Immature natural killer cell (primary cell): Measurements from ENCODE around the gene ZNF423. TPM values are rescaled to one million over a fixed set of nuclear protein-coding genes. Genes with fewer than 3 reads are reported as not detected.

Experiments
- DNase-seq, 3 donors: peaks; one replicate each; pipeline ENCODE4 v3.0.0; 2022; ENCODE audit warnings: mixed read lengths in 1 of 3
- H3K27ac Mint-ChIP-seq, 6 donors: one replicate each; pipeline ENCODE4 v1.8.0; 2020; ENCODE audit warnings: mixed read lengths in 6 of 6, mild to moderate bottlenecking in 5 of 6, inconsistent platforms in 4 of 6, moderate library complexity in 3 of 6
- H3K27me3 Mint-ChIP-seq, 3 donors: one replicate each; pipeline ENCODE4 v1.8.0; 2020 to 2021; ENCODE audit warnings: low read depth in 3 of 3, mild to moderate bottlenecking in 3 of 3, mixed read lengths in 3 of 3, moderate library complexity in 3 of 3, inconsistent platforms in 1 of 3
- H3K36me3 Mint-ChIP-seq, 3 donors: one replicate each; pipeline ENCODE4 v1.8.0; 2020; ENCODE audit warnings: mixed read lengths in 3 of 3, inconsistent platforms in 2 of 3, mild to moderate bottlenecking in 2 of 3
- H3K4me1 Mint-ChIP-seq, 2 donors: one replicate each; pipeline ENCODE4 v1.8.0; 2020; ENCODE audit warnings: inconsistent platforms in 2 of 2, mild to moderate bottlenecking in 2 of 2, mixed read lengths in 2 of 2, moderate library complexity in 1 of 2
- H3K4me3 Mint-ChIP-seq, 5 donors: one replicate each; pipeline ENCODE4 v1.8.0; 2020; ENCODE audit warnings: mild to moderate bottlenecking in 5 of 5, mixed read lengths in 5 of 5, inconsistent platforms in 3 of 5, moderate library complexity in 3 of 5
- H3K9me3 Mint-ChIP-seq, 6 donors: one replicate each; pipeline ENCODE4 v1.8.0; 2020; ENCODE audit warnings: mild to moderate bottlenecking in 6 of 6, mixed read lengths in 6 of 6, inconsistent platforms in 4 of 6, moderate library complexity in 3 of 6
- polyA plus RNA-seq, 3 donors: library from polyadenylated mRNA; unstranded; fragments of 300-500 nt; fragmentation: Illumina TruSeq; gene quantifications; one replicate each; pipeline ENCODE4 v1.2.3, GENCODE V29; 2021

Gene ZNF423
- polyA plus RNA-seq, 3 donors from 2014 or later = not detected

DNA sequence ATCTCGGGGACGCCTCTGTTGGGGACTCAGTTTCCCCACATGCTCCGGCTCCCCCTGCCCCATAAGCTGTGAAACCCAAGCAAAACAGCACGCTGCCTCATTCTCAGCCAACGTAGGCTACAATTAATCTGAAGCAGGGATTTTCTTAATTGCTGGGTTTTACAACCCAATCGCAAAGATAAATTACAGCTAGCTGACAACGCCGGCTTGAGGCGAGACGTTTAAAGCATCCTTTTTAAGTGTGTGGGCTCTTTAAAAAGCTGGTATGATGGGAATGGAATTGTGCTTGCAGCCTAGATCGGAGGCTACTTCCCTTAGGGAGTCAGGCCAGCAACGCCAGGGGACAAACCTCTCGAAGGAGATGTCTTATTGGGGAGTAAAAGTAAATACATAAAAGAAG, 185.3 kb downstream of the ZNF423 start:
- Mint-ChIP-seq H3K4me1 (no peaks in the 10 kb centered on the region), H3K27ac (no peak overlapping the region), H3K4me3 (no peak overlapping the region), H3K9me3 (no peaks in the 10 kb centered on the region), H3K36me3 (no peaks in the 10 kb centered on the region), H3K27me3 (peaks cover 0 to 2% (median 2%) of the 10 kb centered on the region in 3 donors)
- no peak for DNase-seq

DNA sequence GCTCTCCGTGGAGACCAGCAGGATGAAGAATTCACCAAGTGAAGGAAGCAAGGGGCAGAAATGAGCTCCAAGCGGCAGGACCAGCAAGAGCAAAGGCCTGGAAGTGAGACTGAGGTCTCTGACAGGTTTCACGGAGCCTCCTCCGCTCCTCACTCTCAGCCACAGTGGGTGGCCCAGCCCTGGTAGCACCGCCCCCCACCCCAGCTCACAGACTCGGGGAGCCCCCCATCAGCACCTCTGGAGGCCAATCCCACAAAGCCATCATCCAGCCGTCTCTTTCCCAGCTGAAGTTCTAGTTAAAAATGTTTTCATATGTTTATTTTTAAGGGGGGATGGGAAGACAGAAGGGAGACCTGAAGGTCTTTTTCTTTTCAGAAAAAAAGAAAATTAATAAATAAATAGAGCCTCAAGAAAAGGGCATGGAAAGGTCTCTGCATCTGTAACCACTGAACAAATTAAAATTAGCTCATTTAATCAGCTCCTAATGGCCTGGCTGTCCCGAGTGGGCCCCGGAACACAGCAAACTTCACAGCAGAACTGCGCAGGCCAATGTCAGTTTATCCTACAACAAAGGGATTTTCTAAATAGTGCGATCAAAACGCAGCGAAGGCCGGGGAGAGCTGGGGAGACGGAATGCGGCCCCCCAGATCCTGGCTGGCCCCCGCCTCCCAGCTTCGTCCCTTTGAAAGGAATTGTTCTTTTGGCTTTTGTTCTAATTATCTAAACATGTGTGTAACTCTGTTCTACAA, 190.3 kb downstream of the ZNF423 start:
- no peak overlapping the region for H3K27ac Mint-ChIP-seq
- DNase-seq = no peak
- no peaks in the 10 kb centered on the region for H3K9me3 Mint-ChIP-seq
- H3K4me1 Mint-ChIP-seq = no peaks in the 10 kb centered on the region
- no peak overlapping the region for H3K4me3 Mint-ChIP-seq
- H3K36me3 Mint-ChIP-seq = no peaks in the 10 kb centered on the region
- H3K27me3 Mint-ChIP-seq = peaks cover 0 to 2% (median 0%) of the 10 kb centered on the region in 3 donors

DNA sequence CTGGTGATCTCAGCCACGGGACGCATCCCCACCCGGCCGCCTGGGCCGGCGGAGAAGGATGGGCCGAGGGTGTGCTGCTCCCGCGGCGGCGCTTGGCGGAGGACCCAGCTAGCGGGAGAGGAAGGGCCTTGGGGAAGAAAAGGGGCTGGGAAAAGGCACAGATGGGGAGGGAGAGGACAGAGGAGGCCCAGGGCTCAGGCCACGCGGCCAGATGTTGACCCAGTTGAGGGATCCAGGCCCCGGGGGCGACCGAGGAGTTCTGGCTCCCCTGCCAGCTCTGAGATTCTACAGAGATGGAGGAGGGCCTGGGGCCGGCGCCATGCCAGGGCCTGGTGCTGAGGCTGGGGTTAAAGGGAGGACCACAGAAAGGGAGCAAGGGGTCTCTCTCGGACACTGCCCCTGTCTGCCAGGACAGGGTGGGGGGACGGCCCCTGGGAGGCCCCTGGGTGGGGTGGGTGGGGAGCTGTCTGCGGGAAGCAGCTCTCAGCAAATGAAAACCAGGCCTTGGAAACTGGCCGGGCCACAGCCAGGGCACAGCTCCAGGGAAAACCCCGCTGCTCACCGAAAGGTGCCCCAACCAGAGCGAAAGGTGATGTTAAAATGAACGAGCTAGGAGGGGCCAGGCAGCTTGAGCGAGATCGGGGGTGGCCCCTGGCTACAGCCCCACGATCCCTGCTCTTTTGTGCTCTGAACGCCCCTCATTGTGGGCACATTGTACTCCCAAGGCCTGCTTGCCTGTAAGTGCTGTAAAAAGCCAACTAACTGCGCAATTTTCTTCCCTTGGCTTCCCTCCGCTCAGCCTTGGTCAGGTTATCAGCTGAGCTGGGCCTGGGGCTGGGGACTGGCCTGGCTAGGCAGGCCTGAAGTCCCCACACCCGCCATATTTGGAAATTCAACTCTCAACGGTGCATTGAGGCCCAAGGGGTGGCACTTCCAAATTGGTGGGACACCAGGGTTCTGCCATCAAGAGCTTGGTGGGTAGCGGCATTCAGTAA, 191.4 kb downstream of the ZNF423 start:
- no peaks in the 10 kb centered on the region for H3K36me3 Mint-ChIP-seq
- H3K27me3 Mint-ChIP-seq = peaks cover 0 to 2% (median 0%) of the 10 kb centered on the region in 3 donors
- DNase-seq = no peak
- no peak overlapping the region for H3K4me3 Mint-ChIP-seq
- no peaks in the 10 kb centered on the region for H3K4me1 Mint-ChIP-seq
- H3K9me3 Mint-ChIP-seq = no peaks in the 10 kb centered on the region
- H3K27ac Mint-ChIP-seq = no peak overlapping the region

DNA sequence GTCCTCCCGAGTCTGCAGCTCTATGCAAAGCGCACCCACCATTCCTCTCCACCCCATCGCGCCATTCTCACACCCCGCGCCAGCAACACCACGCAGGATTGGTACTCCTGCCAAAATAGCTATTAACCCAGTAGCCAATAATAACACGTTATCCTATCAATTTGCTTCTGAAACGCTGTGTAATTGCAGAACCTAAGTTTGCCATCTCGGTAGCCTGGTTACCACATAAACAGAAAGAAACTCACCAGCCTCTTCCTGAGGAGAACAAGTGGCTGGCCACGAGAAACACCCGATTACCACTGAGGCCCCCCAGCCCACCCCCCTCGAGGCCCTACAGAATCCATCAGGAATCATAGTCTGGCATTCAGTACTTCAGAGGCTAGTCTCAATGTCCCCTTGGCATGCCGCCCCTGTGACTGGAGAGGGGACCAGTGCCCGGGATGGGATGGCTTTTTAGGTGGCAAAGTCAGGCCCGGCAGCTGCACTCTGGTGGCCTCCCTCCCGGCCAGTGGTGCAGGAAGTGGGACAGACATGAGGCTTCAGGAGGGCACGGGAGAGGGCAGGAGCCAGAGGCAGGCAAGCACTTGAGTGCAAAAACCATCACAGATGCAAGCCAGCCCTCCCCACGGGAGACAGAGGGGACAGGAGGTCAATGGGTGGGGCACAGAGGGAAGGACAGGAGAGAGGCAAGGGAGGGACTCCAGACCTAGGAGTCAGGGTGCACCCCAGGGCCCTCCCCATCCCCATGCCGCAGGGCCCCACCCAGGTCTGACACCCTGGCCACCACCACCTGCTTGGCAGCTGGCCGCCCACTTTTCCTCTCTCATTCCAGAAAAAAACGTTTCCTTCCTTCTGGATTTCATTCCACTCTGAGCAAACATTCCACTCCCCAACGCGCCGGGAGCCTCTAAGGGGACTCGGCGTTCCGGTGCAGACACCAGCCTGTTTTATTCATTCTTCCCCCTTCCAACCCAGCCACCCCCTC, 192.5 kb downstream of the ZNF423 start:
- no peak for DNase-seq
- Mint-ChIP-seq H3K36me3 (no peaks in the 10 kb centered on the region), H3K27ac (no peak overlapping the region), H3K4me1 (no peaks in the 10 kb centered on the region), H3K4me3 (no peak overlapping the region), H3K27me3 (peaks cover 0 to 3% (median 0%) of the 10 kb centered on the region in 3 donors), H3K9me3 (no peaks in the 10 kb centered on the region)

DNA sequence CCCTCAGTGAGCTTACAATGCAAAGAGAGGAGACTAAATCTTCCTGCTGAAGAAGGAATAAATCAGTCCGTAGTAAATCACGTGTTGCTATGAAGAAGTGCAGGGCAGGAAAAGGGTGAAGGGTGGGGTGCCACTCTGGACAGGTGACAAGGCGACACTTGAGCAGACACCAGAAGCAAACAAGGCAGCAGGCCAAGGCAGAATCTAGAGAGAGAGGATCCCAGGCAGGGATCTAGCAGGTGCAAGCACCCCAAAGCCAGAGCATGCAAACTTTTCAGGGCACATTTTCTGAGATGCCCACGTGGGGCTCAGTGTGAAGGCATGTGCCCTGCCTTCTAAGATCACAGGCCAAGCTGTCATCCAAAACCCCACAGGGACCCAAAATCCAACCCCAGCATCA, 193.3 kb downstream of the ZNF423 start:
- Mint-ChIP-seq H3K27ac (no peak overlapping the region), H3K36me3 (no peaks in the 10 kb centered on the region), H3K9me3 (no peaks in the 10 kb centered on the region), H3K27me3 (peaks cover 0 to 3% (median 0%) of the 10 kb centered on the region in 3 donors), H3K4me3 (no peak overlapping the region), H3K4me1 (no peaks in the 10 kb centered on the region)
- DNase-seq = no peak

DNA sequence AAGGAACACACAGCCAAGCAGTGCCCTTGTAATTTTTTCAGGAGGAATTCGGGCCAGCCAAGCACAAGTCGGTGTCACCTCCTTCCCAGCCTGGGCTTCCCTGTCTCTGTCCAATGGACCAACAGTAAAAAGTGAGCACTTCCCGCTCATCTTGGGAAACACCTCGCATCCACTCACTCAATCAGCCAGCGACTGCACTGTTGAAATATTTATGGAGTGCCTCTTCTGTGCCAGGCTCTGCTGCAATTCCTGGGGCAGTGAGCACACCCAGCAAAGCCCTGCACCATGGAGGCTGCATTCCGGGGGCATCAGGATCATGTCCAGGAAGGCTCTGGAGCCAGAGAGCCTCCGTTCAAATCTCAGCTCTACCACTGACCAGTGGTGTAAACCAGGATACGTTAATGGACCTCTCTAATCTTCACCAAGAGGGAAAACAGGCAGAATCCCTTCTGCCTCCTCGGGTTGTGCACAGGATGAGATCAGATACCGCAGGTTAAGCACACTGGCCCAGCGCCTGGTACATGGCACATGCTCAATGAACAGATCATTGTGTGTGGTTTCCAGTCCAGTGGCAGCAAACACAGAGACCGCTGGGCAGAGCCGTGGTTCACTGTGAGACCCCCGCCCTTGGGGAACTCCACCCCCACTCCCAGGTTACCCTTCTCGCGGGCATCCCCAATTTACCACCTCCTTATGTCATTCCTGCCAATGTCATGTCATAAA, 194.3 kb downstream of the ZNF423 start:
- Mint-ChIP-seq H3K9me3 (no peaks in the 10 kb centered on the region), H3K4me3 (no peak overlapping the region), H3K36me3 (no peaks in the 10 kb centered on the region), H3K27ac (no peak overlapping the region), H3K4me1 (no peaks in the 10 kb centered on the region), H3K27me3 (peaks cover 0 to 3% (median 0%) of the 10 kb centered on the region in 3 donors)
- DNase-seq = no peak

DNA sequence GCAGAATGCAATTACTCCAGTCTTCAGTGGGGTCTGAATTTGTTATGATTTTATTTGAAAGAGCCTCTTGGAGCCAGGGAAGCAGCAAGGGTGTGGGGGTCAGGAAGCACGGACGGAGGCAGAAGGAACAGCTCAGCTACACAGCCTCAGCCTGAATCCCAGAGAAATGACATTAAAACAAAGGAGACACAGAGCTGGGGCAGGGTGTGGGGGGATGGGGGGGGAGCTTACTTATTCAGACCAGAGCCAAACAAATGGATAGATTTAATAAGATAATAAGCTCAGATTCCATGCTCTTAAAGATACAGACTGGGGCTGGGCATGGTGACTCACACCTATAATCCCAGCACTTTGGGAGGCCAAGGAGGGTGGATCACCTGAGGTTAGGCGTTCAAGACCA, 195.3 kb downstream of the ZNF423 start:
- no peak for DNase-seq
- no peak overlapping the region for H3K4me3 Mint-ChIP-seq
- H3K27me3 Mint-ChIP-seq = peaks cover 0 to 3% (median 0%) of the 10 kb centered on the region in 3 donors
- H3K36me3 Mint-ChIP-seq = no peaks in the 10 kb centered on the region
- H3K27ac Mint-ChIP-seq = no peak overlapping the region
- no peaks in the 10 kb centered on the region for H3K9me3 Mint-ChIP-seq
- H3K4me1 Mint-ChIP-seq = no peaks in the 10 kb centered on the region

DNA sequence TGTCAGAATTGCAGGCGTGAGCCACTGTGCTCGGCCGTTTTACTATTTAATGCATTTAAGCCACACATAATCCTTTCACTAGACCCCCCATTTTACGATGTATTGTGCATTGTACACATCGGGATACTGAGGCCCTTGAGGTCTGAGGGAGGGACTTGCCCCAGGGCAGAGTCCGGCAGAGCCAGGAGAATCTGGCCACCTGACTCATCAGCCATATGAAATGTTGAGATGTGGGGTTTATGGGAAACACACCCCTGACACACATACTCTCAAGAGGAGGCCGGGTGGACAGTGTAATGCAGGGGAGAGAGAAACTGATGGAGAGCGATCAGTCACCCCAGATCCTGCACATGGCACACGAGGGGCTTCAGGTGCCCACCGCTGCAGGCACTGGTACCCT, 196.6 kb downstream of the ZNF423 start:
- Mint-ChIP-seq H3K36me3 (no peaks in the 10 kb centered on the region), H3K27ac (no peak overlapping the region), H3K4me1 (no peaks in the 10 kb centered on the region), H3K4me3 (no peak overlapping the region), H3K9me3 (no peaks in the 10 kb centered on the region), H3K27me3 (peaks cover 0 to 4% (median 3%) of the 10 kb centered on the region in 3 donors)
- no peak for DNase-seq

DNA sequence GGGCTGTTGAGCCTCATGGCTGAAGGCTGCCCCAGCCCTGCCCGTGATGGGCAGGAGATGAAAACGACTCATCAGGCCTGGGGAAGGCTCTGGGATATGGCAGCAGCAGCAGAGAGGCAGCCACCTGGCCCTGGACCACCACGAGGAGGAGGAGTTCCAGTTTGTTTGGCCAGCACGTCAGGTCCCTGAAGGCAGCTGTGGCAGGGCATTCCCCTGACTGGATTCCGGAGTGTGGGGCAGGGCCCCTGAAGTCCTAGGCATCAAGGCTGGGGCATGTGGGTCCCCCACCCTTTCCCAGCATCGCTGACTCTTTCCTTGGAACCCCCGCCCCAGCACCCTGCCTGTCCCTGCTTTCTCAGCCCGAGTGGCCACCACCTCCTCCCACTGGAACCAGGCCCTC, 197.4 kb downstream of the ZNF423 start:
- Mint-ChIP-seq H3K9me3 (no peaks in the 10 kb centered on the region), H3K36me3 (no peaks in the 10 kb centered on the region)

DNA sequence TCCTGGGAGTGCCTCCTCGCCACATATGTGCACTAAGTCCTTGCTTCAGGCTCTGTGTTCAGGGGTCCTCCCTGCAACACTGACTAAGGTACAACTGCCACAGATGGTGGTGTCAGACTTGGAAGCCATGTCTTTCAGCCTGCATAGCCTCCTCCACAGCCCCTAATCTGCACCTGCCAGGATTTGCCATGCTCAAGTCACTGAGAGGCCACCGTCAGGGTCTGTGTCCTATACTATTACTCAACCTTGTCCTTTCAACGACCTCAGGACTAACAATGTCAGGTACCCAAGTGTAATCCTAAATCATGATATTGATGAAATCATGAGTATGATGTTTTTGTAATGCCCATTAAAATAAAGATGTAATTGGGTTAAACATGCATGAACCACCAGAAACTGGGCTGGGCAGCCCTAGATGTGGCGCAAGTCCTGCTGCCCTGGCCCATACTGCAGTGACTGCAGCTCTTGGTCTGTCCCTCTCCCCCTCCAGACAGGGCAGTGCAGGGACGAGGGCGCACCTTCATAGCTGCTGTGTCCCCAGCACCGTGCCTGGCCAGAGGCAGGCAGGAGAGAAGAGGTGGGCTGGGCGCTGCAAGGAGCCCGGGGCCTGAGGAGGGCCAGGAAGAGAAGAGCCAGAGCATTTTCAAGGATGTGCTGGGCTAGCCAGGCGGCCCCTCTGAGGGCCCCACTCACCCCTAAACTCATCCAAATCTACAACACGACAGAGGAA, 198.0 kb downstream of the ZNF423 start:
- Mint-ChIP-seq H3K9me3 (no peaks in the 10 kb centered on the region), H3K27me3 (peaks cover 0 to 7% (median 4%) of the 10 kb centered on the region in 3 donors), H3K4me3 (no peak overlapping the region), H3K36me3 (no peaks in the 10 kb centered on the region), H3K27ac (no peak overlapping the region), H3K4me1 (no peaks in the 10 kb centered on the region)
- DNase-seq = no peak

More for the DNA sequence above, 197.4 kb downstream of the ZNF423 start:
- no peaks in the 10 kb centered on the region for H3K4me1 Mint-ChIP-seq
- DNase-seq = no peak
- no peak overlapping the region for H3K27ac Mint-ChIP-seq
- no peak overlapping the region for H3K4me3 Mint-ChIP-seq
- H3K27me3 Mint-ChIP-seq = peaks cover 0 to 7% (median 4%) of the 10 kb centered on the region in 3 donors

DNA sequence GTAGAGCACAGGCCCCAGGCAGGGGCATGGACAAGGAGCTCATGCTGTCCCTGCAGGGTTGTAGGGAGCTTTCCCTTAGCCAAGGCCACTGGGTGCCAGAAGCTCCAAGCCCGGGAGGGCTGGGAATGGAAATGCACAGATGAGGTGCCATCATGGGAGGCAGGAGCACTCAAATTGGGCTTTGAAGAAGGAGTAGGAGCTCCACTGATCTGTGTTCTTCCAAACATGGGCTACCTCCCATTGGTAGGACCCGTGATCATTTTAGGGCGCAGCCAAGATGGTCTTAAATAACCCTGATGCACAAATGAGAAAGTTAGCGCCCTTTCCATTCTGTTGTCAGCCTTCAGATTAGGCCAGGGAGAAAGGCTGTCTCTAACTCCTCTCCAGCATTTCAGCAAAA, 201.5 kb downstream of the ZNF423 start:
- H3K4me1 Mint-ChIP-seq = no peaks in the 10 kb centered on the region
- H3K27ac Mint-ChIP-seq = no peak overlapping the region
- H3K27me3 Mint-ChIP-seq = peaks cover 3 to 5% (median 4%) of the 10 kb centered on the region in 3 donors
- no peak overlapping the region for H3K4me3 Mint-ChIP-seq
- no peaks in the 10 kb centered on the region for H3K36me3 Mint-ChIP-seq
- no peak for DNase-seq
- peaks cover 0 to 1% (median 0%) of the 10 kb centered on the region in 6 donors for H3K9me3 Mint-ChIP-seq

DNA sequence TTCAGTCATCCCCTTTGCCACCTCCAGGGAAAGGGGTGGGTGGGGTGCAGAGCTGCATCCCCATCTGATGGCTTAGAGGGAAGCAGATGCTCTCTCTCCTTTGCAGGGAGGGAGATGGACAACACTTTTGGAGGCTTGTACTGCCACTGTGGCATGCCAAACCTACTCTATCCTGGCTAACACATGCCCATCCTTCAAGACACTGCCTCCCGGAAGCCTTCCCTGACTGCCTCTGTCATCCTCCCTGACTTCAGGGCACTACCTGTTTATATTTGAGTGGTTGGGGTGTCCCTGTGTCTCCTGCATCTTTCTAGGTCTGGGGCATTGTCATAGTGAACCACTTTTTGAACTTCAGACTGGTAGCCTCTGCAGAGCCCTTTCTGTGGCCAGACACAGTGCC, 202.3 kb downstream of the ZNF423 start:
- no peak for DNase-seq
- Mint-ChIP-seq H3K9me3 (peaks cover 0 to 4% (median 0%) of the 10 kb centered on the region in 6 donors), H3K36me3 (no peaks in the 10 kb centered on the region), H3K4me3 (no peak overlapping the region), H3K27me3 (peaks cover 3 to 4% (median 4%) of the 10 kb centered on the region in 3 donors), H3K27ac (no peak overlapping the region), H3K4me1 (no peaks in the 10 kb centered on the region)
